NOMO-1 treated with dmso at 0.1 percent for 144 hours (cell line): ENCODE results near the gene PGS1.

Experiments used
- DNase-seq: peaks from one replicate; lab custom pipeline; 2025; ENCODE audit not compliant: unreplicated experiment; lab: John Stamatoyannopoulos, UW

The PGS1 gene

DNA sequence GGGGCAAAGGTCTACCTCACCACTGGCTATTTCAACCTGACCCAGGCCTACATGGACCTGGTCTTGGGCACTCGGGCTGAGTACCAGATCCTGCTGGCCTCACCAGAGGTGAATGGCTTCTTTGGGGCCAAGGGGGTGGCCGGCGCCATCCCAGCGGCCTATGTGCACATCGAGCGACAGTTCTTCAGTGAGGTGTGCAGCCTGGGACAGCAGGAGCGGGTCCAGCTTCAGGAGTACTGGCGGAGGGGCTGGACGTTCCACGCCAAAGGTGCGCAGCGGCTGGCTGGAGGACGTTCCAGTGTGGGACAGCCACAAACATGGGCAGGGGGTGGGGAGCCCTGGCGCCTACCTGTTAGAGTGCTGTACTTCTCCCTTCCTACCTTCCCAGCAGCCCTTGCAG, 25.4 kb downstream of the PGS1 start:
- DNase-seq, result no peak

GRCh38 chr17:78406396-78406795, 27.9 kb downstream of the PGS1 start:
- DNase-seq, result no peak

- DNase-seq, result no peak
Measured at GRCh38 chr17:78406920-78407319, 28.5 kb downstream of the PGS1 start.

- no peak for DNase-seq
Measured at GRCh38 chr17:78407387-78408000, 29.0 kb downstream of the PGS1 start.

- DNase-seq, result no peak
Measured at GRCh38 chr17:78408476-78409050, 30.1 kb downstream of the PGS1 start.

DNA sequence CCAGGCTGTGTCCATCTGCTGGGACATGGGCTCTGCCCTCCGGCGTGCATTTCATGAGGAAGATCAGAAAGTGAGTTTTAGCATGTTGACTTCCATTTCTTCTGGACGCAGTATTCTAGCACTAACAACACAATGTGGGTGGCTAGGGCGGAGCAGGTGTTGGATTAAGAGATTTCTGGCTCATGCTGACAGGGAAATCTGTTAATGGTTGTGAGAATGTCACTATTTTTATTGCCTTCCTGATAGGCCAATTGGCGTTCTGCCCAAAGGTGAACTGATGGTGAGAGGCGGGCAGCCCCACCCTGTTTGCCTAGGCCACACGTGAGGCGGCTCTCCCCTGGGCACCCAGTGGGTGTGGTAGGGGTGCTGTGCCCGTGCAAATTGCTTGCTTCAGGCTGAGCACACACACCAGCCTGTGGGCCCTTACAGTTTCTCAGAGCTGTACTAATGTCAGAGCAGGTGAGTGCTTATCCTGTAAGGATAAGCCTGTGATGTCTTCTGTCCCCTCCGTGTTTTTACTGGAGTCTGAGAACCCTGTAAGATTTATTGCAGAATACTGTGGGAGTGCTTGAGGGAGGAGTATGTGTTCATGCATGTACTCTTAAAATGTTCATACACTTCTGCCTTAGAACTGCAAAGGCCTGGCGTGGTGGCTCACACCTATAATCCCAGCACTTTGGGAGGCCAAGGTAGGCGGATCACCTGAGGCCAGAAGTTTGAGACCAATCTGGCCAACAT, 30.9 kb downstream of the PGS1 start:
- no peak for DNase-seq

- DNase-seq, result no peak
Measured at GRCh38 chr17:78411241-78411857, 32.9 kb downstream of the PGS1 start.

DNA sequence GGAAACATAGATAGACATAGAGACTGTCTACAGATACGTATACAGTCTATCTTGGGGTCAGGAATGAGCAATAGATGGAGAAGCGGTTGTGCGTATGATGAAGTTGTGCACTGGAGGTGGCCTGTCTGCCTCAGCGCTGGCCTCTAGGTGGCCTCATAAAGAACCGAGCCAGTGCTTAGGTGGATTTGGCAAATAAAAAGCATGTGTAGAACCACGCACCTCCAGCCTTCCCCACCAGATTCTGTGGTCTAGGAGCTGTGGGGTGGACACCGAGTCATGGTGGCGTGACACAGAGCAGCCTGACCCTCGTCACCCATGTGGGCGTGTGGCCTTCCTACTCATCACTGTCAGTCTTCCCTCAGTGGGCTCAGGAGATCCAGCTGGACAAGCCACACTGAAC, 34.0 kb downstream of the PGS1 start:
- no peak for DNase-seq

DNA sequence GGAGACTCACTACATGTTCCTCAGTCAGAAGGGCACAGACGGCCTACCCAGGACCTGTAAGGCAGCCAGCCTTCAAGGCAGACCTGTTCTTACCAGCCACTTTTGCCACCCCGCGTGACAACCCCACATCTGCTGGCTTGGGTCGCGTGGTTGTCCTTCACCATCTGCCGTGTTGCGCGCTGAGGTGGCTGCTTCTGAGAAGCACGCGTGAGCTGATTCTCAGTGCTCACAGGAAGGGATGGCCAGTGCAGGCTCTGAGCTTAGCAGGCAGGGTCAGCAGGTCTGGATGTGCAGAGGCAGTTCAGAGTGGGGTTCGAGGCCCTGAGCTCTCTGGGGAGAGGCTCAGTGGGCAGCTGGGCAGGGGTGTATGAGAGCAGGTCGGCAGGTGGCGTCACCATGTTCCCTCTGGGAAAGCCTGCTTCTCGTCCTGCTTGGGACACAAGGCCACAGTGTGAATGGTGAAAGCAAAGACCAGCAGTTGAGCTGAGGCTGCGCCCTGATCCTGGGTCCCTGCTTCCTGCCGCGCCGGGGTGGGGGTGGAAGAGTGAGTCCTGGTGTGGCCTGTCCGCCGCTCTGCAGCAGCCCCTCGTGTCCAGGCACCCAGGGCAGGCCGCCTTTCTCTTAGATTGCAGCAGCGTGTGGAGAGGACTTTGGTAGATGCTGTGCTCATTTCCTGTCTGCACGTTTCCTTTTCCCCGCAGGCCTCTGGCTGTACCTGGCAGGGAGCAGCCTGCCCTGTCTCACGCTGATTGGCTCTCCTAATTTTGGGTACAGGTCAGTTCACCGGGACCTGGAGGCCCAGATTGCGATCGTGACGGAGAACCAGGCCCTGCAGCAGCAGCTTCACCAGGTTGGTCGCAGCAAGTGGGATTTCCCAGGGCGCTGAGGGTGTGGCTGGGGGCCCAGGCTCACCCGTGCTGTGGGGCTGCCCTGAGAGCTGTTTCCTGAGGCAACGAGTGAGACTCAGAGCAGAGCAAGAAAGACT, 36.0 kb downstream of the PGS1 start:
- DNase-seq, result no peak

DNA sequence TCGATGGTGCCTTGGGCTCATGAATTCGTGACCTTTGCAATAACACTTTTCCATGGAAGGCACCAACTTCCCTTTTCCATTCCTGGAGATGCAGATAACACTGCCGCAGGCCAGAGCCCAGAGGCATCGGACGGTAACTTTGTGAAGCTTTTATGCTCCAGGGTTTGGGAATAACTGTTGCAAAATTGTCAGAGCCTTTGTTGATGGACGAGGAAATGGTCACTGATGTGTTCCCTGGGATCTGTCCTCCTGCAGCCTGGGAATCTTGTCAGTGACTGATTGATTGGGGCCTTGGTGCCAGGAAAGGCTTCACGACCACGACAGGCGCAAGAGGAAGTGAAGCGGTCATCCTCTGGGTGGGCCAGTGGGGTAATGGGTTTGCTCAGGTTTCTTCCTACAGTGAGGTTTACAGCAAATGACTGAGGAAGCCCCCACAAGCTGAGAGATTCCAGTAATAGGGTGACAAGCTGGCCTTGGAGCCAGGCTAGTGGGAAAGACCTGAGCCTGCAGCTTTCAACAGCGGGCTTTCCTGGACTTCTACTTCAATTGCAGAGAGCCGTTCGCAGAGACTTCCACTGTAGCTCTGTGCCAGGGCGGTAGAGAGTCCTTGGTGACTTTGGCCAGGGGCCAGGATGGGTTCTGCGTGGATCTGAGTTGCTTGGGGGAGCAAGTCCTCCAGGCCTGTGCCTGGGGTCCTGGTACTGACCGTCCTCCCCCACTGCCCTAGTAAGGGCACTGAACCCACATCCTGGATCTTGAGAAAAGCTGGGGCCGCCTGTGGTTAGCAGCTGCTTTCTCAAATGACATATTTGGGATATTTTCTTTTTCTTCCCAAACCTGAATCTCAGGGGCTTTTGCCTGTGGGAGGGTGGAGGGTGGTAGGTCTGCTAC, 37.6 kb downstream of the PGS1 start:
- no peak for DNase-seq

GRCh38 chr17:78416791-78417530, 38.5 kb downstream of the PGS1 start:
- DNase-seq, result no peak

DNA sequence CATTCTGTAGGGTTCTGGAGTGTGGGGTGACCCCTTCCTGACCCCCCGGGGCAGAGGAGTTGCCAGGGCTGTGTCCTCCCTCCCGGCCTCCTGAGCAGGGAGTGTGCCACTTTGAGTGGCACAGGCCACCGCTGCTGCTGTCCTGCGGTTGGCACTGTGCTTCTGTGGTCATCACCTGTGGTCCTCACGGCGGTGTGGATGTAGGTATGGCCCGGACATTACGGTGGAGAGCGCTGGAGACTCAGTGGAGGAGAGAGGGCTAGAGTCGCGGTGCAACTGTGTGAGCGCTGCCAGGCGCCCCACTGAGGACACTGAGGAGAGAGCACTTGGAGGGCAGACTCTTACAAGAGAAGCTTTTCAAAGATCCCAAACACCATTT, 39.1 kb downstream of the PGS1 start:
- no peak for DNase-seq

GRCh38 chr17:78418326-78419026, 40.0 kb downstream of the PGS1 start:
- no peak for DNase-seq

DNA sequence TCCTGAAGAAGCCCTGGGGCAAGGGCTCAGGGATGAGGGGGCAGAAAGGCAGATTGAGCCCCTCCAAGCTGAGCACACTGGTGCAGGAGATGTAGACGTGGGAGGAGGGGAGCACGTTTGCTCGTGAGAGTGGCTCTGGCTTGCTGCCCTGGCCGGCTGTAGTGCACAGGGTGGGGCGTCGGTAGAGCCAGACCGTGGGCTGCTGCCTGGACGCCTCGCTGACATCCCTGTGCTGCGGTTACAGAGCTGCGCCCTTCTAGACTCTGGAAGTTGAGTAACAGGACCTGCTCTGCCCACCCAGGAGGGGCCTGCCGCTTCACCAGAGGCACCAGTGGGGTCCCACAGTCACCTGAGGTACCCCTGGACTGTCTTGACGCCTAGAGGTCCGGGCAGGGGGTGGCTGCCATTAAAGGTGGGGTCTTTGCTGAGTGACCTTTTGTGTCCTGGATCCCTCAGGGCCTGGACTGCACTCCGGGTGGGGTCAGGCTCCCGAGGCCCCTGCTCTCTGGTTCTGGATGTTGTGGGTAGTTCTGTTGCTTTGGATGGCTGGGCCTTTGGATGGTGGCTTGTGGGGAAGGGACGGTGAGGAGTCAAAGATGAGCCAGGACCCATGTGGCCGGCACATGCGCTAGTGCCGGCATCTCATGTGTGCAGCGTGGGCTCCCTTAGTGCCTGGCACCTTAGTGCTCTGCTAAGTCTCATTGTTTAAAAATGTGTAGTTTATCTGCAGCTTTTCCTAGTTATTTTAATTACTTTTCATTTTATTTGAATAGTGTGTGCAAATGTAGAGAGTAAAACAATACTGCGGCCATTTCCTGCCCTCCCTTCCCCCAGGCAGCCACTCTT, 41.7 kb downstream of the PGS1 start:
- no peak for DNase-seq

DNA sequence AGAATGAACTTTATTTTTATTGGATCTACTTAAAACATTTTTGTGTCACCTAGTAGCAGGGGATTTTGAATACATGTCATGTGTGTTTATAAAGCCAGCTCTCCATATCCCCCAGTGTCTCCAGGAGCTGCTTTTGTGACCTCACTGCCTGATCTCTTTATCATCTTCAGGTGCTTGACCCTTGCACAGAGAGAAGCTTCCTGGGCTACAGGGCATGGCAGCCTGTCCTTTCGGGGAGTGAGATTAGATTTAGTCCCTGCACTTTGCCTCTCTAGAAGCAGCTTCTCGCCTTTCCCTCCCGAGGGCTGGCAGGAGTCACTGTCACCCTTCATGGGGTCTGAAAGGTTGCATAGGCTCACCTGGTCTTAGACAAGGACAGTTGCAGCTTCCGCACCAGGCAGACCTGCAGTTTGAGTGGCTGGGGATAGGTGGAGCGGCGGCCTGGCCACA, 42.7 kb downstream of the PGS1 start:
- no peak for DNase-seq

DNA sequence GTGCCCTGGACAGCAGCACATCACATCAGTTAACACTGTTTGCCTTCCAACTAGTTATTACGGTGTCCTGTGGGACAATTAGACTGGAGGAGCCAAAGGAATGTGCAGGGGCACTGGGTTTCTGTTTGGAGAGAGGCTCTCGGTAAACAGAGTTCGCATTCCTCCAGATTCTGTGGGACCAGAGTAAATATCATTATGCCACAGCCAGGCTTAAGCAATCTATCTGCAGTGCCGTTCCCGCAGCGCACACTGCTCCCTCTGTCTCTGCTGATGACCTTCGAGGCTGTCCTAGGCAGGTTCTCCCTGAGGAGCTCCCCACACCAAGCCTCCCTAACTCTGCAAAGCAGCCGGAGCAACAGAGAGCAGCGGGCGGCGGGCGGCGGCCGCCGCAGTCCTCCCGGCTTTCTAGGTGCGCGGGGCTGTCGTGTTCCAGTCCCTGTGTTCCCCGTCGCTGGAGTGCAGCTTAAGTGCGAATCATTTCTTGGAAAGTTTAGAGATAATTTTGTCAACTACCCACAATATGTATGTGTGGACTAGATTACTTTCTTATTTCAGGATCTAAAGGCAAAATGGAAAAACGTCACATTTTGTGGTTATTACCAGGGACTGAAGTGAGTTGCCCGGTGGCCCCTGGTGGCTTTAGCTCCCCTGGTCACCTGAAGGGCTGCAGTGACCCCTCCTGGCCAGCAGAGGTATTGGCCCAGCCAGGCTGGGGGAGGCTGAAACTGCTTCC, 43.3 kb downstream of the PGS1 start:
- DNase-seq, result peak; percentile 35

DNA sequence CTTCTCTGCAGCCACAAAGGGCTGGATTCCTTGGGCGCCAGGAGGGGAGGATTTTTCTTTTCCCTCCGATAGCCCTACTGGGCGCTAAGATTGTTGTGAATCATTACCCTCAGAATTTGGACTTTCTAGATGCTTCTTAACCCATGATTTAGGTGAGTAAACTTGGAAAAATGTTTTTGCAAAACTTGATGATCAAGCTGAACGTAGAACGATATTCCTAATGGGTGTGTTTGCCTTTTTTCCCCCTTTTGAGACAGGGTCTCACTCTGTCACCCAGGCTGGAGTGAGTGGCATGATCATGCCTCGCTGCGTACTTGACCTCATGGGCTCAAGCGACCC, 43.8 kb downstream of the PGS1 start:
- DNase-seq, result no peak
